Adipocyte (in vitro differentiated cells): ENCODE results near the gene PLCG2.
A peak's percentile ranks its signal among the peaks of the same experiment; 100 is the strongest.
"Not testable (repeated sequence)": the region's sequence is repeated elsewhere in the genome, so short reads cannot be mapped to it uniquely, and the experiment has no call there.

Source experiments
- DNase-seq: peaks from one replicate; pipeline ENCODE4 v3.0.0-alpha.2; 2015; ENCODE audit warnings: low read depth
- H3K27me3 ChIP-seq: replicated peaks from 2 replicates; pipeline ENCODE4 v1.7.0; 2013; ENCODE audit warnings: mild to moderate bottlenecking, low read length, moderate library complexity; ENCODE audit not compliant: control insufficient read depth, insufficient read depth
- H3K36me3 ChIP-seq: 2 replicates; pipeline ENCODE4 v1.7.0; 2013; ENCODE audit warnings: low read length, mild to moderate bottlenecking, moderate library complexity; ENCODE audit not compliant: control insufficient read depth, insufficient read depth, severe bottlenecking
- H3K4me1 ChIP-seq: 2 replicates; pipeline ENCODE4 v1.7.0; 2013; ENCODE audit warnings: mild to moderate bottlenecking, low read length, moderate library complexity; ENCODE audit not compliant: control insufficient read depth, insufficient read depth
- H3K4me3 ChIP-seq: 2 replicates; pipeline ENCODE4 v1.7.0; 2013; ENCODE audit warnings: mild to moderate bottlenecking, low read length, moderate library complexity
- H3K9ac ChIP-seq: 2 replicates; pipeline ENCODE4 v1.7.0; 2013; ENCODE audit warnings: mild to moderate bottlenecking, low read length, moderate library complexity
- H3K9me3 ChIP-seq: 2 replicates; pipeline ENCODE4 v1.7.0; 2013; ENCODE audit warnings: mild to moderate bottlenecking, low read length, moderate library complexity; ENCODE audit not compliant: control insufficient read depth

PLCG2 gene

GRCh38 chr16:81875461-81875860 lies 96.4 kb downstream of the PLCG2 start:
- H3K36me3 ChIP-seq = no peaks in the 10 kb centered on the region
- no peak overlapping the region for H3K4me3 ChIP-seq
- no peak overlapping the region for H3K9ac ChIP-seq
- DNase-seq = no peak
- H3K4me1 ChIP-seq = no peaks in the 10 kb centered on the region
- peaks cover 30% of the 10 kb centered on the region for H3K27me3 ChIP-seq
- H3K9me3 ChIP-seq = peaks cover 2% of the 10 kb centered on the region

GRCh38 chr16:81876273-81876900 lies 97.3 kb downstream of the PLCG2 start:
- Histone ChIP-seq H3K9ac (no peak overlapping the region), H3K36me3 (no peaks in the 10 kb centered on the region), H3K4me3 (no peak overlapping the region), H3K27me3 (peaks cover 24% of the 10 kb centered on the region), H3K4me1 (no peaks in the 10 kb centered on the region), H3K9me3 (peaks cover 2% of the 10 kb centered on the region)
- no peak for DNase-seq

GRCh38 chr16:81877490-81877889 lies 98.4 kb downstream of the PLCG2 start:
- peaks cover 23% of the 10 kb centered on the region for H3K27me3 ChIP-seq
- DNase-seq, H3K9ac ChIP-seq: not testable (repeated sequence)

GRCh38 chr16:81878529-81878928 lies 99.4 kb downstream of the PLCG2 start:
- Histone ChIP-seq H3K36me3 (no peaks in the 10 kb centered on the region), H3K27me3 (peaks cover 22% of the 10 kb centered on the region), H3K9ac (no peak overlapping the region), H3K4me3 (no peak overlapping the region), H3K9me3 (peaks cover 2% of the 10 kb centered on the region), H3K4me1 (no peaks in the 10 kb centered on the region)
- DNase-seq = no peak

More at GRCh38 chr16:81877490-81877889, 98.4 kb downstream of the PLCG2 start:
- not testable (repeated sequence) for H3K36me3 ChIP-seq, H3K9me3 ChIP-seq, H3K4me3 ChIP-seq, H3K4me1 ChIP-seq

GRCh38 chr16:81879625-81880024 lies 100.5 kb downstream of the PLCG2 start:
- Histone ChIP-seq H3K4me1 (no peaks in the 10 kb centered on the region), H3K4me3 (no peak overlapping the region), H3K9ac (no peak overlapping the region), H3K9me3 (peaks cover 2% of the 10 kb centered on the region), H3K36me3 (no peaks in the 10 kb centered on the region), H3K27me3 (peaks cover 26% of the 10 kb centered on the region)
- no peak for DNase-seq

GRCh38 chr16:81880816-81881215 lies 101.7 kb downstream of the PLCG2 start:
- H3K4me3 ChIP-seq = no peak overlapping the region
- peaks cover 31% of the 10 kb centered on the region for H3K27me3 ChIP-seq
- H3K9me3 ChIP-seq = peaks cover 2% of the 10 kb centered on the region
- H3K36me3 ChIP-seq = no peaks in the 10 kb centered on the region
- no peak overlapping the region for H3K9ac ChIP-seq
- no peak for DNase-seq
- H3K4me1 ChIP-seq = no peaks in the 10 kb centered on the region

GRCh38 chr16:81881228-81881627 lies 102.1 kb downstream of the PLCG2 start:
- Histone ChIP-seq H3K36me3 (no peaks in the 10 kb centered on the region), H3K9ac (no peak overlapping the region), H3K4me3 (no peak overlapping the region), H3K4me1 (no peaks in the 10 kb centered on the region), H3K9me3 (peaks cover 2% of the 10 kb centered on the region), H3K27me3 (peaks cover 32% of the 10 kb centered on the region)
- DNase-seq = no peak

- Histone ChIP-seq H3K36me3 (no peaks in the 10 kb centered on the region), H3K9ac (no peak overlapping the region), H3K27me3 (peaks cover 32% of the 10 kb centered on the region), H3K4me3 (no peak overlapping the region), H3K9me3 (peaks cover 2% of the 10 kb centered on the region), H3K4me1 (no peaks in the 10 kb centered on the region)
- no peak for DNase-seq
These were observed 103.5 kb downstream of the PLCG2 start for GRCh38 chr16:81882559-81882958.

GRCh38 chr16:81883235-81883634 lies 104.1 kb downstream of the PLCG2 start:
- H3K27me3 ChIP-seq = peaks cover 32% of the 10 kb centered on the region
- no peak for DNase-seq
- H3K36me3 ChIP-seq = no peaks in the 10 kb centered on the region
- H3K4me3 ChIP-seq = no peak overlapping the region
- no peak overlapping the region for H3K9ac ChIP-seq
- H3K4me1 ChIP-seq = no peaks in the 10 kb centered on the region
- peaks cover 2% of the 10 kb centered on the region for H3K9me3 ChIP-seq

GRCh38 chr16:81885976-81886586 lies 107.0 kb downstream of the PLCG2 start:
- no peaks in the 10 kb centered on the region for H3K9me3 ChIP-seq
- H3K4me3 ChIP-seq = no peak overlapping the region
- H3K27me3 ChIP-seq = peaks cover 15% of the 10 kb centered on the region
- H3K36me3 ChIP-seq = no peaks in the 10 kb centered on the region
- peaks cover 3% of the 10 kb centered on the region for H3K4me1 ChIP-seq
- H3K9ac ChIP-seq = no peak overlapping the region
- DNase-seq = peak; percentile 41

GRCh38 chr16:81888520-81889394 lies 109.7 kb downstream of the PLCG2 start:
- DNase-seq = no peak
- no peaks in the 10 kb centered on the region for H3K36me3 ChIP-seq
- H3K27me3 ChIP-seq = peaks cover 10% of the 10 kb centered on the region
- no peak overlapping the region for H3K9ac ChIP-seq
- H3K4me3 ChIP-seq = no peak overlapping the region
- H3K9me3 ChIP-seq = no peaks in the 10 kb centered on the region
- H3K4me1 ChIP-seq = peaks cover 3% of the 10 kb centered on the region
